Renal pelvis (tissue), 4 donors: ENCODE measurements around the gene ORAI2. TPM values are rescaled to one million over a fixed set of nuclear protein-coding genes. Genes with fewer than 3 reads are reported as not detected.
"Not testable (repeated sequence)": the region's sequence is repeated elsewhere in the genome, so short reads cannot be mapped to it uniquely, and the experiment has no call there.

Experiments used
- DNase-seq: peaks from one replicate; pipeline ENCODE4 v3.0.0-alpha.2; 2013
- polyA plus RNA-seq, 3 donors: library from polyadenylated mRNA; unstranded; fragments of 120-200 nt; gene quantifications; one replicate each; pipeline ENCODE4 v1.2.1, GENCODE V29; 2013; ENCODE audit not compliant: insufficient read length in 3 of 3

ORAI2 gene
- polyA plus RNA-seq, 3 donors = 22.6 to 28.1 (median 26.2) TPM

DNA sequence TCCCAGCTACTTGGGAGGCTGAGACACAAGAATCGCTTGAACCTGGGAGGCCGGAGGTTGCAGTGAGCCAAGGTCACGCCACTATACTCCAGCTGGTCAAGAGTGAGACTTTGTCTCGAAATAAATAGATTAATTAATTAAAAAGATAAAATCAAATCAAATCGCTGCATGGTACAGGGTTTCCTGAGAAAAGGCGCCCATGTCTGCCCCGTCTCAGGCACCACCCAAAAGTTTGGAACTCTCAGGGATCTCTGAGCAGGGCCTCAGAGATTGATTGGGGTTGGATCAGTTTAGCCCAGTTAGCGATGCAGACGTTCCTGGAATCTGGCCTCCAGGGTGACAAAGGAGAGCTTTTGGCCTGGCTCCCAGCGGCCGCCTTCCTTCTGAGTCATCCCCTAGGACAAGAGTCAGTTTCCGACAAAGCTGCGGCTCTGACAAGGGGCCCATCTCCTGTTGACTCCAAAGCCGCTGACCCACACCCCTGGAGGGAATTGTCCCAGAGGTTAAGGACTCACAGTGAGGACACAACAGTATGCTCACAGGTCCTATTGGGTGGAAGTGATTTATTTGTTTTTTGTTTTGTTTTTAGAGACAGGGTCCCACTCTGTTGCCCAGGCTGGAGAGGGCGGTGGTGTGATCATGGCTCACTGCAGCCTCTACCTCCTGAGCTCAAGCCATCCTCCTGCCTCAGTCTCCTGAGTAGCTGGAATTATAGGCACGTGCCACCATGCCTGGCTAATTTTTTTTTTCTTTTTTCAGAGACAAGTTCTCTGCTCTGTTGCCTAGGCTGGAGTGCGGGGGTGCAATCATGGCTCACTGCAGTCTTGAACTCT, 6.8 kb downstream of the ORAI2 start:
- no peak for DNase-seq

DNA sequence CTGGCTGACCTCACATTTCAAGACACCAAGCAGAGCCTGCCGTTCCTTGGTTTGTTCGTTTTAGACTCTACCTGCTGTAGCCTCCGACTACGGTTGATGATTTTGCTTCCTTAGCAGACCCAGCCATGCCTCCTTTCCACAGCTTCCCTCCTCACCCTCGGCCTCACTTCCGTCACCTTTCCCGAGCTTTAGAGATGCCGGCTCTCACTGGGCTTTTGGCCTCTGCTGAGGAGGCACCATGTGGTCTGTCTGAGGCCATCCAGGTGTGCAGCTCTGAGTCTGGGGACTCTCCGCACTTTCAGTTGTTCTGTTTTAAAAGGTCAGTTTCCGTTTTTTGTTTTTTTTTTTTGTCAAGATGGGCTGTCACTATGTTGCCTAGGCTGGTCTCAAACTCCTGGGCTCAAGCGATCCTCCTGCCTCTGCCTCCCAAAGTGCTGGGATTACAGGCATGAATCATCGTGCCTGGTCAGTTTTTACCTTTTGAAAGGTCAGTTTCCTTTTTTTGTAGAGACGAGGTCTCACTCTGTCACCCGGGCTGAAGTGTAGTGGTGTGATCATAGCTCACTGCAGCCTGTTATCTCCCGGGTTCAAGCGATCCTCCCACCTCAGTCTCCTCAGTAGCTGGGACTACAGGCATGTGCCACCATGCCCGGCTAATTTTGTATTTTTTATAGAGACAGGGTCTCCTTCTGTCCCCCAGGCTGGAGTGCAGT, 11.7 kb downstream of the ORAI2 start:
- no peak for DNase-seq

DNA sequence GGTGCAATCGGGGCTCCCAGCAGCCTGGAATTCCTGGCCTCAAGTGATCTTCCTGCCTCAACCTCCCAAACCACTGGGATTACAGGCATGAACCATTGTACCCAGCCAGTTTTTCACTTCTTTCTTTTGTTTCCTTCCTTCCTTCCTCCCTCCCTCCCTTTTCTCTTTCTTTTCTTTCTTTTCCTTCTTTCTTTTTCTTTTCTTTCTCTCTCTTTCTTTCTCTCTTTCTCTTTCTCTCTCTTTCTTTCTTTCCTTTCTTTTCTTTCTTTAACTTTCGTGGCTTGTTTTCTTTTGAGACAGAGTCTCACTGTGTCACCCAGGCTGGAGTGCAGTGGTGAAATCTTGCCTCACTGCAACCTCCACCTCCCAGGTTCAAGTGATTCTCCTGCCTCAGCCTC, 12.3 kb downstream of the ORAI2 start:
- DNase-seq = no peak

DNA sequence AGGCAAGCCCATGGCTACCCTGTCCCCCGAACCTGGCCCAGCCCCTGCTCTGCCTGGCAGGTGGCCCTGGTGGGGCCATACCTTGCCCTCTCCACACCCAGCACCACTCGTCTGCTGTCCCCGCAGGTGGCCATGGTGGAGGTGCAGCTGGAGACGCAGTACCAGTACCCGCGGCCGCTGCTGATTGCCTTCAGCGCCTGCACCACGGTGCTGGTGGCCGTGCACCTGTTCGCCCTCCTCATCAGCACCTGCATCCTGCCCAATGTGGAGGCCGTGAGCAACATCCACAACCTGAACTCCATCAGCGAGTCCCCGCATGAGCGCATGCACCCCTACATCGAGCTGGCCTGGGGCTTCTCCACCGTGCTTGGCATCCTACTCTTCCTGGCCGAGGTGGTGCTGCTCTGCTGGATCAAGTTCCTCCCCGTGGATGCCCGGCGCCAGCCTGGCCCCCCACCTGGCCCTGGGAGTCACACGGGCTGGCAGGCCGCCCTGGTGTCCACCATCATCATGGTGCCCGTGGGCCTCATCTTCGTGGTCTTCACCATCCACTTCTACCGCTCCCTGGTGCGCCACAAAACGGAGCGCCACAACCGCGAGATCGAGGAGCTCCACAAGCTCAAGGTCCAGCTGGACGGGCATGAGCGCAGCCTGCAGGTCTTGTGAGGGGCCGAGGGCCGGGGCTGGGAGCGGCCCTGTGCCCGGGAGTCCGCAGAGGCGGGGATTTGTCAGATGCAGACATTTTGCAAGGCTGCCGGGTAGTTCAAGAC, 13.2 kb downstream of the ORAI2 start:
- no peak for DNase-seq

DNA sequence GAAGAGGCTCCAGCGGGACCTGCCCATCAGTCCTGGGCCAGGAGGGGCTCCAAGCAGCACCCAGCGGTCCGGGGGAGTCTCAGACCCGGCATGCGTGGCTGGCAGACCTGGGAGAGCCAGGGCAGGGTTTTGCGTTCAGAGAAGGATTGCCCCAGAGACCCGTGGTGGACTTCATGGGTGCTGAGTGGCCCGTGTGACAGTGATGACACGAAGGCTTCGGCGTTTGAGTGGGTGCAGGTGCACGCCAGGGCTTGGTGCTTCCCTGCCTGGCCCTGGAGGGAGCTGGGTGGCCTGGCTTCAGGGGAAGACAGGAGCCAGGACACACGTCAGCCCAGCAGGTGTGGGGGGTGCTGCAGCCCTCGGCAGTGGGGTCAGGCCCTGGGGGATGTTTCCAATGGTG, 13.9 kb downstream of the ORAI2 start:
- DNase-seq = no peak

DNA sequence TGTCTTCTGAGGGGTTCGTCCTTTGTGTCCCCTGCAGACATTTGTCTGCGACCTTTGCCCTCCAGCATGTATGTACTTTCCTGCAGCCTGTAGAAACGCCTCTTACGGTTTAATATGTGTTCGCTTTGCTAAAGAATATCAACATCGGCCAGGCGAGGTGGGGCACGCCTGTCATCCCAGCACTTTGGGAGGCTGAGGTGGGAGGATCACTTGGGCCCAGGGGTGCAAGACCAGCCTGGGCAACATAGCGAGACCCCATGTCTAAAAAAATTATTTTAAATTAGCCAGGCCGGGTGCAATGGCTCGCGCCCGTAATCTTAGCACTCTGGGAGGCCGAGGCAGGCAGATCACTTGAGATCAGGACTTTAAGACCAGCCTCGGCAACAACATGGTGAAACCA, 15.8 kb downstream of the ORAI2 start:
- no peak for DNase-seq

DNA sequence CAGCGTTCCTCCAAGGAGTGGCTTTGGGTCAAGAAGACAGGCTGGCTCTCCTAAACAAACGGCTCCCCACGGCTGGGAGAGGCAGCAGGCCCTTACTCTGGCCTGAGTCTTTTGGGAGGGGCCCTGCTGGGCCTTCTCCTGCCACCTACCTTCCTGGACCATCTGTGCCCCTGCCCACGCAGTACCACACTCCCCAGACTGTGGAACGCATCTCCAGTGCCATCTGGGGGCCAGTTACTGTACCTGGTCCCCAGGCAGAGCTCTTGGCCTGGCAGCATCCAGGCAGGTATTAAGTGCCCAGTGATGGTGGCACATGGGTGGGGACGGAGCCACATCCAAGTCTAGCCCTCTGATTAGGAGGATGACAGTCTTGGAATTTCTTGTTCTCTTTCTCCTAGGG, 16.9 kb downstream of the ORAI2 start:
- DNase-seq = no peak

DNA sequence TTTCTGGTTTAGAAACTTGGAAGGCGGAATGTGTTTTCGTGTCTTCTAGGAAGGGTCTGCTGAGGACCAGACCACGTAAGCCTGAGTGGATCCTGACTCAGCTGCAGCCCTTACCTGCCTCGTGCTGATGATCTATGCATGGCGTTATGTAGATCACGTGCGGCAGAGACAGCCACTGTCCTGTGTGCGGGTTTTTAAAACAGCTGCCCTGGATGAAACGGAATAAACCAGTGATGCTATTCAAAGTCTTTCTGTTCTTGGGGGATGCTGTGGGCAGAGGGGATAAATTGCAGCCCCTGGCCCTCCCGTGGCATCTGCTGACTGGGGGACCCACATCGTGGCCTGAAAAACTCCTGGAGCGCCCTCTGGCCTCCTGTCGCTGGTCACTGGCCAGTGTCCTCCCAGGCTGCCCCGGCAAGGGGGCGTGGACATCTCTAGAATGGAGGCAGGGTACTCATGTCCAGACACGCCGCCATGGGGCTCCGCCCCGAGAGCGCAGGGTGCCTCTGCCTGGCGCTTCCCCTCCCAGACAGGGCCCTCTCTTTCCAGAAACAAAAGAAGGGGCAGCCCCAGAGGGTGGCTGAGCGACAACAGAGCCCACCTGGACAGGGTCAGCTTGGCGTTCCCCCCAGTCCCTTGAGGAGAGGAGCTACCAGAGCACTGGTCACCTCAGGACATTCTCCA, 18.1 kb downstream of the ORAI2 start:
- no peak for DNase-seq

DNA sequence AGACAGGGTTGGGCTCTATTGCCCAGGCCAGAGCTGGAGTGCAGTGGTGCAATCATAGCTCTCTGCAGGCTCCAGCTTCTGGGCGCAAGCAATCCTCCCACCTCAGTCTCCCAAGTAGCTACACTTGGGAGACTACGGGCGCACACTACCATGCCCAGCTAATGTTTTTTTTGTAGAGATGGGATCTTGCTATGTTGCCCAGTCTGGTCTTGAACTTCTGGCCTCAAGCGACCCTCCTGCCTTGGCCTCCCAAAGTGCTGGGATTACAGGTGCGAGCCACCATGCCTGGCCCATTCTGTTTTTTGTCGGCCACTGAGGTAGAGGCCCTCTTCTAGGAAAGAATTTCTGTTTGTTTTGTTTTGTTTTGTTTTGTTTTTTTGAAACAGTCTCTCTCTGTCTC, 19.1 kb downstream of the ORAI2 start:
- no peak for DNase-seq

DNA sequence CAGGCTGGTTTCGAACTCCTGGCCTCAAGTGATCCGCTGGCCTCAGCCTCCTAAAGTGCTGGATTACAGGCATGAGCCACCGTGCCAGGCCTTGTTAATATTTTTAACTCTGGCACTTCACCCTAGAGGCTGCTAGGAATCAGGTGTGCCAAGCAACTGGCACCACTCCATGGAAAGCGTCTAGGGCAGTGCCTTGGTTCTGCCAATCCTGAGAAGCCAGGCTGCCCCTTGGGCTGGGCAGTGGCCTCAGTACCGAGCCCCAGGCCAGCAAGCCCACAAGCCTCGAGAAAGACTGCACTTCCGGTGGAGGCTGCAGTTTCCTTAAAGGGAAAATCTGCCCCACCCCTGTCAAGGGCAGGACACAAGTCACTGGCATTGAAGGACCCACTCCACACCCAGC, 19.9 kb downstream of the ORAI2 start:
- no peak for DNase-seq

DNA sequence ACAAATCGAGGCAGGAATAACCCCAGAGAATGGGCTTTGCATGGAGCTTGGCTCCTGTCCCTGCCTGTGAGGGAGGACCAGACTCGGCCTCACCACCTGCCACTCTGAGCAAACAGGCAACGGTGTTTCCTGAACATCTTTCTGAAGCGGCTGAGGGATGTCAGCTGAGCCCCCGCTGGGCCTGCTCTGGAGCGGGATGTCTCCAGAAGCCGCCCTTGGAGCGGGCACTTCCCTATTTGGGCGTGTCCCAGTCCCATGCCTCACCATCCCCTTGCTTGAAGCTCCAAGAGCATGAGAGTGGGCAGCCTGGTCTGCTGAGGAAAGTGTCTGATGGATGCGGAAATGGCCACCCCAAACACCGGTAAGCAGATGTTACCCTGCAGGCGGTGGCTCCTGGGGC, 21.1 kb downstream of the ORAI2 start:
- no peak for DNase-seq

DNA sequence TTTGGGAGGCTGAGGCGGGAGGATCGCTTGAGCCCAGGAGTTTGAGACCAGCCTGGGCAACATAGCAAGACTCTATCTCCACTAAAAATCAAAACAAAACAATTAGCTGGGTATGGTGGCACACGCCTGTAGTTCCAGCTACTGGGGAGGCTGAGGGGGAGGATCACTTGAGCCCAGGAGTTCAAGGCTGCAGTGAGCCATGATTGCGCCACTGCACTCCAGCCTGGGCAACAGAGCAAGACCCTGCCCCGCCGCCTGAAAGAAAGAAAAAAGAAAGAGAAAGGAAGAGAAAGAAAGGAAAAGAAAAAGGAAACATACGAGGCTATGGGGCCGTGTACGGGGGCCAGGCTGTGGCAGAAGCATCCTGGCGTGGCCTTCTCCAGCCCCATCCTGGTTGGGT, 21.6 kb downstream of the ORAI2 start:
- not testable (repeated sequence) for DNase-seq

DNA sequence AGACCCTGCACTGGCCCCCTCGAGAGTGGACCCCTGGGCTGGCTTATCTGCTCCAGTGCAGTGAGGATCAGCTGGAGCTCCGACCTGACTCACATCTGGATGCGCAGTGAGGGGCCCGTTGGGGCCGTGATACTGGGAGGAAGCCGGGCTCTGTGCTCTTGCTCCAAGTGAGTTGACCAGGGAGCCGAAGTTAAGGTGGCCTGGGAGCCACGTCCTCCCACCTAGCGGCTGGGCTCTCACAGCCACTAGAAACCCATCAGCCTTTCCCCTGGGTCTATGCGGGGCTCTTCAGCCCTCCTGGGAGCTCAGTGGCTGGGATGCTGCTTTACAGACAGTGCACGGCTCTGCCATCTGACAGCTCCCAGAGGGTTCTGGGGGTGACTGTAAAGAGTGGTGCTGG, 22.2 kb downstream of the ORAI2 start:
- no peak for DNase-seq

DNA sequence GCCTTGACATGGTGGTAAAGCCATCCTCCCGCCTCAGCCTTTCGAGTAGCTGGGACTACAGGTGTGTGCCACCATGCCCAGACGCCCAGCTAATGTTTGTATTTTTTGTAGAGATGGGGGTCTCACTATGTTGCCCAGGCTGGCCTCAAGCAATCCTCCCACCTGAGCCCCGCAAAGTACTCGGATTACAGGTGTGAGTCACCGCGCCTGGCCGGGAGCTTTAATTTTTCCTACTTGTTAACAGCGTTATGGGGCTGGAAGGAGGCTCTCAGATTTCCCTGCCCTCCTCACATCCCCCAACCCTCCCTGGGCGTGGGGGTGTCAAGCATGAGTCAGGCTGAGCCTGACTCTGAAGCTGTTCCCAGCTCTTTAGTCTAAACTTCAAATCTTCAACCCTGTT, 23.0 kb downstream of the ORAI2 start:
- no peak for DNase-seq

DNA sequence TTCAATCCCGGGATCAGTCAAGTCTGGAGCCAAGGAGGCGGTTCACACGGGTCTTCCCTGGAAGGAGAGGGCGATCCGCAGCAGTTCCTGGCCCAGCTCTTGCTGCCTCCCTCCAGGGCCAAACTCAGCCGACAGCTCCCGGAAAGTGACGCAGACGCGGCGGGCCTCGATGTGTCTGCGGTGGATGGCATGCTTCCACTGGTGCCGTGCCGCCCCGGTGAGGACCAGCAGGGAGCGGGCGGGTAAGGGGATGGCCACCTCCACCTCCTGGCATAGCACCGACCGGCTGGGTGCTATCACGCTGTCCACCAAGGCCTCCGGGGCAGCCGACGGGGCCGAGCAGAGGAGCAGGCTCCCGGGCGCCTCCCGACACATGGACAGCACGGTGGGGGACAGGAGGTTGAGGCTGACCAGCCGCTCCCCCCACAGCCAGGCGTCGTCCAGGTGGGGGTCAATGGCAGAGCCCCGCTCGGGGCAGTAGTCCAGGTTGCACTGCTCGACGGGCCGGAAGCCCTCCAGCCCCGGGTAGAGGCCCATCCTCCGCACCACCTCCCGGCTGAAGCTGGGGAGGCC, 24.1 kb downstream of the ORAI2 start:
- no peak for DNase-seq

DNA sequence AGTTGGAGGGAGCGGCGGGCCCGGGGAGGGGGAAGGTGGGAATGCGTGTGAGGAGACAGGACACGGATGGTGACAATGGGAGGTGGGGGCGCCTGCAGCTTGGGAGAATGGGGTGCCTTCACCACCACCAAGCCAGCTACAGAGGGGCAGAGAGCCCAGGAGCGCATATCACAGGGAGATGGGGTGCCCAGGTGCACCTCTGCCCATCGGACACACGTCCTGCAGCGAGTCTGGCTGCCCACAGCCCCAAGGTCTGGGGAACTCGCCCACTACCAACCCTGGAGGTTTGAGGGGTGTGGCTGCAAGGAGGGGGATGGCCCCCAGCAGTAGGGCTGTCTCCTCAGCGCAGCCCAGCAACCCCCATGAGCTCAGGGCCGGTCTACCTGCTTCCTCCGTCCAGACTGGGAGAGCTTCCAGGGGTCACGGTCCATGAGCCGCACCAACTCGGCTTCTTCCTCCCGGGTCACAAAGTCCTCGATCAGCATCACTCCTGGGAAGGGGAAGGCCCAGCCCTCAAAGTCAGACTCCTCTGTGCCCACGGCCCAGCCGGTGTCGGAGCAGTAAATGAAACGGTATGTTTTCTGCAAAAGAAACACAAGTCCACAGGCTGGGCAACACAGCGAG, 26.0 kb downstream of the ORAI2 start:
- DNase-seq = no peak

DNA sequence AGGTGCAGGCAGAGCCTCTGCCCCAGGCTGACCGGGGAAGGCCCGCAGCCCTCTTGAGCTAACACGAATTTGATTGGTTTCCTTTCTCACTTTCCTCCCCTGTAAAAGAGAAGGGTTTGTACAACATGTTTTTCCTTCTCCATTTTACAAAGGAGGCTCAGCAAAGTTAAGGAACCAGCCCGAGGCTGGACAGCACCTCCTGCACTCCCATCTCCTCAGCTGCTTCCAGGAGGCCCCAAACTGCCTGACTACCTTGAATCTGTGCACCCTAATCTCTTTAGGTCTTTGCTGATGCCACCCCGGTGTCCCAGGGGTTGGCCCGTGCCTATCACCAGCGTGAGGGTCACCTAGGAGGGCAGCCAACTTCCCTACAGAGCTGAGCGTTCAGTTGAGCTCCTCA, 27.1 kb downstream of the ORAI2 start:
- no peak for DNase-seq

DNA sequence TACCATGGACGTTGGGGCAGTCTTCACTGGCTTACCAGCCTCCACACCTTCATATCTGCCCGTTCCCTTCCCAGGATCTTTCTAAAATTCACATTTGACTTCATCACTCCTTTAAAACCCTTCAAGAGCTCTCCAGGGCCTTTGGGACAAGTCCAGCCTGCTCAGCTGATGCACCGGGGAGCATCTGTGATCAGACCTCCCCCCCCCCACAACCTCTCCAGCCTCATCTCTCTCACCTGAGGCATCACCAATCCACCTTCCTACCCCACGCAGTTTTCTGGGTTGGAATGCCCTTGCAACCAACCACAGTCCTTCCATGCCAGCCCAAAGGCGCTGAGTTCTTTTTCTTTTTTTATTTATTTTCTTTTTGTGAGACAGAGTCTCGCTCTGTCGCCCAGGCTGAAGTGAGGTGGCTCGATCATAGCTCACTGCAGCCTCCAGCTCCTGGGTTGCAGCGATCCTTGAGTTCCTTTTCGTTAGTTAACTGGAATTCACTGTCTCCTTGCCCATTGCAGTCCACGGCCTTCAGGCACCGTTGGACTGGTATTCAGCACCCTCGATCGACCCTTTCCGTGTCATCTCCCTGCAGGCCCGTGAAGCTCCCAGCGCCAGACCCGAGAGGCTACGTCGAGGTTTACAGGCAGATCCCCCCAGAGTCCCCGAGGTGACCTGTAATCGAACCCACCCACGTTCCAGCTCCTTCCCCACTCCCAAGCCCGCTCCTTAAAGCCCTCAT, 30.6 kb downstream of the ORAI2 start:
- no peak for DNase-seq

DNA sequence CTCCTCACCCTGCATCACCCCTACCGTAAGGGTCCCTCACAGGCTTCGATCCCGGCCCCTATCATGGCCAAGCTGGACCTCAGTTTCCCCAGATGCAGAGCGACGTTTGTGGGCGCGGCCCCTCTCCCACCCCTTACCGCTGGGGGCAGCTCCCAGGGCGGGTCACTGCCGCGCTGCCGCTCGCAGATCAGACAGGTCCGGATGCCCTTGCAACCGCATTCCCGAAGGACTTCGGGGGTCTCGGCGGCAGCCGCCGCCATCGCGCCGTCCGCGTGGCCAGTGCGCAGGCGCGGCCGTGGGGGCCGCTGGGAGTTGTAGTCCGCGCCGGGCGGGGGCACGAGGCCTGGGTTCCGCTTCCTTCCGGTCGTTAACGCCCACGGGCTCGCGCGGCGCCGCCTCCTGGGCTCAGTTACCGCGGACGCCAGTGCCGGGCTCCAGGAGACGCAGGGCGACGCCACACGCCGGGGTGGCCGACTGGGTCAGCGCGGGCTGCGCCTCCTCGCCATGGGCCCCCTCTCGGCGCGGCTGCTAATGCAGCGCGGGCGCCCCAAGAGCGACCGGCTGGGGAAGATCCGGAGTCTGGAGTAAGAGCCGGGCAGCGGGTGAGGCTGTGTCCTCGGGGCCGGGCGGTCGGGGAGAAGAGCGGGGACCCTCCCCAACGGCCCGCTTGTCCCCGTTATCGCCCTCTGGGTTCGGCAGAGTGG, 31.4 kb downstream of the ORAI2 start, which contains the start of the genes ALKBH4 and LRWD1:
Gene ALKBH4 (minus strand): TSS at position 287 of the 704 bp plus-strand sequence. CDS start 27 bp downstream, at position 260.
Gene LRWD1 (plus strand): TSS at position 408 of the 704 bp plus-strand sequence. CDS start 97 bp downstream, at position 505.
- DNase-seq = peak; percentile 89

DNA sequence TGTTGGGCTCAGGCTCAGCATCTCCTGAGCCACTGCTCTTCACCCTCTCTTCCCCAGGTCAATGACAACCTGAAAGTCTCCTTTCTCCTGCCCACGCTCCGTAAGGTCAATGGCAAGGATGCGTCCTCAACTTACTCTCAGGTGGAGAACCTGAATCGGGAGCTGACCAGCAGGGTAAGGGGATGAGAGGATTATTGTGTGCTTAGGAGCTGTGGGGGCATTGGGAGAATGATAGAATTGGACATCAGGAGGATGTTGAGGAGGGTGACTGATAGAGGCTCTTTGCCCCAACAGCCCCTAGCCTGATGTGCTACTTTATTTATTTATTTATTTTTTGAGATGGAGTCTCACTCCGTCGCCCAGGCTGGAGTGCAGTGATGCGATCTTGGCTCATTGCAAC, 32.7 kb downstream of the ORAI2 start:
- no peak for DNase-seq
